Naive thymus-derived CD8-positive, alpha-beta T cell (primary cell): ENCODE data around the gene TFAP2D. TPM values are rescaled to one million over a fixed set of nuclear protein-coding genes. Genes with fewer than 3 reads are reported as not detected.

Source experiments
- polyA plus RNA-seq, 3 donors: library from polyadenylated mRNA; unstranded; fragments of 300-500 nt; fragmentation: Illumina TruSeq; gene quantifications; one replicate each; pipeline ENCODE4 v1.2.3, GENCODE V29; 2021
- total RNA-seq, 8 experiments: library from RNA in 2 of 8; stranded (reverse) in 2 of 8; gene quantifications; one replicate each; pipeline ENCODE4 v1.2.3 and lab custom pipeline; 2021 to 2026

TFAP2D gene
- total and polyA plus RNA-seq, 5 experiments from 2014 or later = not detected

Other genes with a start within 250 kb of the TFAP2D start
- gene TFAP2B, start 105.3 kb downstream of the TFAP2D start, total RNA-seq = not detected
- gene TFAP2B, start 105.3 kb downstream of the TFAP2D start, polyA plus RNA-seq = not detected